B cell (primary cell): ENCODE results near the gene TRIM47. TPM values are rescaled to one million over a fixed set of nuclear protein-coding genes. Genes with fewer than 3 reads are reported as not detected.
A peak's percentile ranks its signal among the peaks of the same experiment; 100 is the strongest.

Experiments used
- ATAC-seq: fragments of 200-7000 bp; cut with Tn5 transposase; one replicate; pipeline ENCODE4 v1.10.0; 2021; ENCODE audit warnings: low read depth, mild to moderate bottlenecking, moderate number of reproducible peaks, moderate library complexity
- CTCF ChIA-PET: fragments of 350-600 bp; sonication (Branson Sonifier 250); formaldehyde crosslinking; loops from one replicate; lab custom pipeline; 2021; ENCODE audit warnings: antibody characterized with exemption, inconsistent platforms; lab: Charles Lee
- POLR2A ChIA-PET: fragments of 350-600 bp; sonication (Branson Sonifier 250); formaldehyde crosslinking; loops from one replicate; lab custom pipeline; 2021; ENCODE audit warnings: antibody characterized with exemption; lab: Charles Lee
- DNase-seq: peaks from one replicate; pipeline ENCODE4 v3.0.0; 2013
- H2AFZ ChIP-seq: 2 replicates; pipeline ENCODE4 v1.6.1; 2012; ENCODE audit warnings: mild to moderate bottlenecking, low read depth, low read length; ENCODE audit not compliant: insufficient read depth, poor library complexity, severe bottlenecking
- H3K27ac ChIP-seq, 2 donors: 1 replicate in 1 of 2; 2 replicates in 1 of 2; pipeline ENCODE4 v1.5.1; 2012 to 2013; ENCODE audit warnings: low read length in 2 of 2, mild to moderate bottlenecking in 2 of 2, moderate library complexity in 1 of 2
- H3K27me3 ChIP-seq, 4 experiments: fragments of 200-600 bp in 1 of 4; sonication (generic) in 1 of 4; replicated peaks in 1 of 4; 1 replicate in 2 of 4; 2 replicates in 2 of 4; pipeline versions ENCODE4 v1.6.1 to v1.7.0; 2013 to 2016; ENCODE audit warnings: low read length in 3 of 4, mild to moderate bottlenecking in 2 of 4, mixed read lengths in 1 of 4, moderate library complexity in 1 of 4; ENCODE audit not compliant: insufficient read depth in 4 of 4, control insufficient read depth in 3 of 4; ENCODE audit errors: control extremely low read depth in 1 of 4
- H3K36me3 ChIP-seq, 2 experiments: replicated peaks in 1 of 2; 1 replicate in 1 of 2; 2 replicates in 1 of 2; pipeline versions ENCODE4 v1.6.1 to v1.7.1; 2013; ENCODE audit warnings: low read length in 1 of 2; ENCODE audit not compliant: insufficient read depth in 2 of 2, control insufficient read depth in 1 of 2; ENCODE audit errors: control extremely low read depth in 1 of 2, extremely low read depth in 1 of 2
- H3K4me1 ChIP-seq, 2 donors: fragments of 200-600 bp in 1 of 2; sonication (generic) in 1 of 2; 1 replicate in 1 of 2; 2 replicates in 1 of 2; pipeline versions ENCODE4 v1.5.1 to v1.6.1; 2013 to 2017; ENCODE audit warnings: low read length in 2 of 2; ENCODE audit not compliant: control insufficient read depth in 2 of 2, insufficient read depth in 2 of 2
- H3K4me2 ChIP-seq: replicated peaks from 2 replicates; pipeline ENCODE3; 2012; ENCODE audit warnings: mild to moderate bottlenecking, low read depth, low read length; ENCODE audit not compliant: poor library complexity, severe bottlenecking
- H3K4me3 ChIP-seq, 5 experiments: fragments of 200-600 bp in 1 of 5; sonication (generic) in 1 of 5; 1 replicate in 3 of 5; 2 replicates in 2 of 5; pipeline versions ENCODE4 v1.5.1 to v1.7.0; 2011 to 2016; ENCODE audit warnings: low read length in 4 of 5, mild to moderate bottlenecking in 4 of 5, low read depth in 2 of 5, control low read depth in 1 of 5, moderate library complexity in 1 of 5; ENCODE audit not compliant: insufficient read depth in 1 of 5; ENCODE audit errors: control extremely low read depth in 1 of 5, extremely low read depth in 1 of 5
- H3K79me2 ChIP-seq: fragments of 200-600 bp; sonication (generic); one replicate; pipeline ENCODE4 v1.6.0; 2016; ENCODE audit warnings: low read length; ENCODE audit not compliant: control insufficient read depth, insufficient read depth
- H3K9ac ChIP-seq: fragments of 200-600 bp; sonication (generic); 2 replicates; pipeline ENCODE4 v1.6.1; 2017; ENCODE audit warnings: mild to moderate bottlenecking, low read length, moderate library complexity
- H3K9me3 ChIP-seq, 3 donors: one replicate each; pipeline versions ENCODE4 v1.6.1 to v1.7.1; 2013; ENCODE audit warnings: low read length in 2 of 3; ENCODE audit not compliant: control insufficient read depth in 2 of 3, insufficient read depth in 1 of 3; ENCODE audit errors: control extremely low read depth in 1 of 3
- H4K20me1 ChIP-seq: 2 replicates; pipeline ENCODE4 v1.6.0; 2012; ENCODE audit warnings: mild to moderate bottlenecking, low read length; ENCODE audit not compliant: insufficient read depth, control insufficient read depth, poor library complexity, severe bottlenecking
- H3K27ac Mint-ChIP-seq: one replicate; pipeline ENCODE4 v1.8.0; 2021; ENCODE audit warnings: mixed read lengths
- H3K27me3 Mint-ChIP-seq: one replicate; pipeline ENCODE4 v1.8.0; 2021; ENCODE audit warnings: mixed read lengths
- H3K4me1 Mint-ChIP-seq: one replicate; pipeline ENCODE4 v1.8.0; 2021; ENCODE audit warnings: mixed read lengths
- H3K4me3 Mint-ChIP-seq: one replicate; pipeline ENCODE4 v1.8.0; 2021; ENCODE audit warnings: mixed read lengths
- H3K9me3 Mint-ChIP-seq: one replicate; pipeline ENCODE4 v1.8.0; 2022; ENCODE audit warnings: mixed read lengths; ENCODE audit not compliant: insufficient read depth
- CTCF ChIP-seq: fragments of 200-600 bp; IDR thresholded peaks from one replicate; pipeline ENCODE4 v1.8.0; 2022; ENCODE audit warnings: antibody characterized with exemption, mild to moderate bottlenecking
- EZH2 ChIP-seq: IDR thresholded peaks from 2 replicates; pipeline ENCODE4 v1.6.1; 2012; ENCODE audit warnings: borderline replicate concordance, low read depth, mild to moderate bottlenecking, moderate library complexity, low read length; ENCODE audit not compliant: insufficient read depth, poor library complexity, severe bottlenecking
- WGBS: methylation state at CpG from one replicate; pipeline ENCODE4 v1.1.5; 2013; ENCODE audit warnings: missing lambda C conversion rate; ENCODE audit not compliant: insufficient coverage; 5-methylcytosine and 5-hydroxymethylcytosine counted together
- intact Hi-C: fragments of 100-400 bp; cut with micrococcal nuclease; formaldehyde crosslinking; loops from one replicate; pipeline ENCODE4 v1.10.0; 2022
- polyA plus RNA-seq: library from polyadenylated mRNA; depleted of rRNA; stranded (reverse); fragments of >200 nt; gene quantifications from 2 replicates; pipeline ENCODE4 v1.2.3, GENCODE V29; 2012
- total RNA-seq, 2 donors: library from RNA; stranded (reverse); fragments of 120-200 nt in 1 of 2; gene quantifications; 1 replicate in 1 of 2; 2 replicates in 1 of 2; pipeline versions ENCODE4 v1.2.3 to v1.2.4, GENCODE V29; 2013 to 2022

Gene TRIM47
- total and polyA plus RNA-seq, 2 donors (not counting 1 experiment from before 2014, with no cell fraction given): 6.4 to 8.3 TPM

- peak overlapping the region in 2 of 5 experiments; percentile 49 to 69 for H3K4me3 ChIP-seq
- Mint-ChIP-seq H3K4me1 (peaks cover 35% of the 10 kb centered on the region), H3K4me3 (peak overlapping the region; percentile 90), H3K9me3 (no peaks in the 10 kb centered on the region), H3K27ac (peak overlapping the region; percentile 91), H3K27me3 (peaks cover 4% of the 10 kb centered on the region)
- peak overlapping the region; percentile 50 to 55 for H3K27ac ChIP-seq
- H3K4me1 ChIP-seq: peaks cover 30 to 44% of the 10 kb centered on the region in 2 donors
- H3K9me3 ChIP-seq: no peaks in the 10 kb centered on the region
- peak overlapping the region; percentile 76 for H3K9ac ChIP-seq
- TF ChIP-seq EZH2 (no peak), CTCF (no peak)
- H3K27me3 ChIP-seq: peaks cover 0 to 7% (median 1%) of the 10 kb centered on the region in 4 experiments
- H2AFZ ChIP-seq: peak overlapping the region; percentile 94
- 62% methylated on average over 15 of the region's 18 CpGs for WGBS
- H4K20me1 ChIP-seq: no peaks in the 10 kb centered on the region
- DNase-seq (no peak), ATAC-seq (no peak)
- intact Hi-C loops: loop anchor here (5.0 kb wide), 1 partner anchor 33 kb away; the partner anchor contains the start of gene UNC13D
- no peaks in the 10 kb centered on the region for H3K79me2 ChIP-seq
- peak overlapping the region; percentile 98 for H3K4me2 ChIP-seq
- ChIA-PET CTCF (interaction anchor here (0.6 to 5.6 kb wide), 18 partner anchors 9 to 1240 kb away, joined by 3 to 52 read pairs (median 4); partner anchors contain the start of genes MRPL38, TRIM65 and WBP2), POLR2A (interaction anchor here (0.6 to 2.0 kb wide), 11 partner anchors 11 to 99 kb away, joined by 3 to 18 read pairs (median 5); partner anchors contain the start of genes TRIM65, UNC13D, UNK and WBP2)
- no peaks in the 10 kb centered on the region for H3K36me3 ChIP-seq
Observed at GRCh38 chr17:75875182-75875939, 3.0 kb downstream of the TRIM47 start.
